GM23338 (cell line): ENCODE results near the gene EIF4E3. TPM values are rescaled to one million over a fixed set of nuclear protein-coding genes. Genes with fewer than 3 reads are reported as not detected.

Experiments
- ATAC-seq: fragments of 200-7000 bp; cut with Tn5 transposase; 3 replicates; pipeline ENCODE4 v1.9.1; 2020
- DNase-seq: peaks from one replicate; pipeline ENCODE4 v3.0.0-alpha.2; 2015; ENCODE audit warnings: low spot score
- H2AFZ ChIP-seq: fragments of 200-600 bp; sonication (generic); 2 replicates; pipeline ENCODE4 v1.8.0; 2016; ENCODE audit warnings: antibody characterized with exemption, mild to moderate bottlenecking, moderate library complexity
- H3F3A ChIP-seq: fragments of 200-600 bp; sonication (generic); replicated peaks from 2 replicates; pipeline ENCODE4 v1.8.0; 2017; ENCODE audit warnings: antibody characterized with exemption, mixed run types, low read depth
- H3K27ac ChIP-seq: fragments of 200-600 bp; sonication (generic); 2 replicates; pipeline ENCODE4 v1.6.1; 2016; ENCODE audit warnings: low read depth
- H3K27me3 ChIP-seq: fragments of 200-600 bp; sonication (generic); 2 replicates; pipeline ENCODE4 v1.8.0; 2016; ENCODE audit warnings: mild to moderate bottlenecking, mixed run types, moderate library complexity; ENCODE audit not compliant: insufficient read depth
- H3K36me3 ChIP-seq: fragments of 200-600 bp; sonication (generic); 2 replicates; pipeline ENCODE4 v1.8.0; 2016; ENCODE audit warnings: mild to moderate bottlenecking; ENCODE audit not compliant: insufficient read depth
- H3K4me1 ChIP-seq: fragments of 200-600 bp; sonication (generic); 2 replicates; pipeline ENCODE4 v1.8.0; 2016; ENCODE audit warnings: mild to moderate bottlenecking, moderate library complexity; ENCODE audit not compliant: insufficient read depth
- H3K4me2 ChIP-seq: fragments of 200-600 bp; sonication (generic); 2 replicates; pipeline ENCODE4 v1.7.1; 2017; ENCODE audit warnings: mixed run types
- H3K4me3 ChIP-seq: fragments of 200-600 bp; sonication (generic); 2 replicates; pipeline ENCODE4 v1.6.1; 2016; ENCODE audit warnings: mixed run types
- H3K79me2 ChIP-seq: fragments of 200-600 bp; sonication (generic); replicated peaks from 2 replicates; pipeline ENCODE4 v1.8.0; 2017; ENCODE audit warnings: mild to moderate bottlenecking; ENCODE audit not compliant: insufficient read depth
- H3K9me2 ChIP-seq: fragments of 200-600 bp; sonication (generic); 2 replicates; pipeline ENCODE4 v1.8.0; 2017; ENCODE audit not compliant: insufficient read depth
- H4K20me1 ChIP-seq: fragments of 200-600 bp; sonication (generic); replicated peaks from 2 replicates; pipeline ENCODE4 v1.8.0; 2017; ENCODE audit warnings: mild to moderate bottlenecking; ENCODE audit not compliant: insufficient read depth
- H3K27ac Mint-ChIP-seq: 2 replicates; pipeline ENCODE4 v1.8.0; 2020; ENCODE audit warnings: inconsistent platforms, mild to moderate bottlenecking, moderate library complexity, mixed read lengths
- H3K27me3 Mint-ChIP-seq: 3 replicates; pipeline ENCODE4 v1.8.0; 2022; ENCODE audit warnings: low read depth, mild to moderate bottlenecking, moderate library complexity, mixed read lengths, inconsistent platforms; ENCODE audit not compliant: insufficient read depth, poor library complexity
- H3K36me3 Mint-ChIP-seq: 3 replicates; pipeline ENCODE4 v1.8.0; 2021; ENCODE audit warnings: low read depth, mild to moderate bottlenecking, inconsistent platforms, moderate library complexity, mixed read lengths
- H3K4me1 Mint-ChIP-seq: 3 replicates; pipeline ENCODE4 v1.8.0; 2020; ENCODE audit warnings: mild to moderate bottlenecking, inconsistent platforms, mixed read lengths
- H3K4me3 Mint-ChIP-seq: 3 replicates; pipeline ENCODE4 v1.8.0; 2021; ENCODE audit warnings: moderate library complexity, mild to moderate bottlenecking, inconsistent platforms, mixed read lengths
- H3K9me3 Mint-ChIP-seq: 3 replicates; pipeline ENCODE4 v1.8.0; 2020; ENCODE audit warnings: moderate library complexity, mild to moderate bottlenecking, inconsistent platforms, mixed read lengths
- CREB1 ChIP-seq: fragments of 250-450 bp; sonication (Bioruptor Pico); IDR thresholded peaks from 2 replicates; pipeline ENCODE4 v1.5.0; 2020; ENCODE audit warnings: low read depth, mild to moderate bottlenecking, moderate library complexity
- EZH2 ChIP-seq: fragments of 200-600 bp; sonication (generic); IDR thresholded peaks from one replicate; pipeline ENCODE4 v1.8.0; 2017; ENCODE audit warnings: antibody characterized with exemption, mild to moderate bottlenecking, low read depth; ENCODE audit not compliant: unreplicated experiment
- EZH2phosphoT487 ChIP-seq: fragments of 200-600 bp; sonication (generic); IDR thresholded peaks from one replicate; pipeline ENCODE4 v1.8.1; 2018; ENCODE audit warnings: antibody characterized with exemption; ENCODE audit not compliant: unreplicated experiment
- JUNB ChIP-seq: IDR thresholded peaks from one replicate; pipeline ENCODE4 v1.6.1; 2016; ENCODE audit warnings: antibody characterized with exemption; ENCODE audit not compliant: unreplicated experiment
- NANOG ChIP-seq: IDR thresholded peaks from 2 replicates; pipeline ENCODE4 v1.6.1; 2016; ENCODE audit warnings: antibody characterized with exemption, borderline replicate concordance
- POLR2AphosphoS5 ChIP-seq: IDR thresholded peaks from 2 replicates; pipeline ENCODE4 v1.6.1; 2016; ENCODE audit warnings: antibody characterized with exemption, low read depth
- STAT1 ChIP-seq: IDR thresholded peaks from one replicate; pipeline ENCODE4 v1.6.1; 2016; ENCODE audit warnings: antibody characterized with exemption; ENCODE audit not compliant: unreplicated experiment
- ZNF114 ChIP-seq: fragments of 250-450 bp; sonication (Bioruptor Pico); IDR thresholded peaks from 2 replicates; pipeline ENCODE4 v1.5.0; 2020; ENCODE audit warnings: mild to moderate bottlenecking, moderate library complexity
- ZNF331 ChIP-seq: fragments of 250-450 bp; sonication (Bioruptor Pico); IDR thresholded peaks from 2 replicates; pipeline ENCODE4 v1.5.0; 2020; ENCODE audit warnings: low read depth, mild to moderate bottlenecking, moderate library complexity
- polyA plus RNA-seq: library from polyadenylated mRNA; unstranded; fragments of >200 nt; fragmentation: Nextera tagmentation; extraction: Ambion mirVana; gene quantifications from 2 replicates; pipeline ENCODE4 v1.2.1, GENCODE V29; 2016
- total RNA-seq: library from RNA; depleted of rRNA; stranded (reverse); fragments of >200 nt; shearing (Covaris generic); gene quantifications from 2 replicates; pipeline ENCODE4 v1.2.3, GENCODE V29; 2014
- TF ChIP-seq, protein P1 (sequence below), 2 experiments: fragments of 200-600 bp in 1 of 2; sonication (generic) in 1 of 2; conservative IDR thresholded peaks; 2 replicates each; pipeline versions ENCODE4 v1.5.1 to v1.6.1; 2016 to 2017; ENCODE audit warnings: antibody characterized with exemption in 2 of 2, low read depth in 2 of 2, mild to moderate bottlenecking in 2 of 2, moderate library complexity in 1 of 2
- TF ChIP-seq, protein P2 (sequence below): IDR thresholded peaks from 2 replicates; pipeline ENCODE4 v1.6.1; 2016; ENCODE audit warnings: antibody characterized with exemption
- TF ChIP-seq, protein P3 (sequence below): IDR thresholded peaks from one replicate; pipeline ENCODE4 v1.6.1; 2018; ENCODE audit warnings: antibody characterized with exemption; ENCODE audit not compliant: unreplicated experiment
- TF ChIP-seq, protein P4 (sequence below): fragments of 250-450 bp; sonication (Bioruptor Pico); IDR thresholded peaks from 2 replicates; pipeline ENCODE4 v1.5.0; 2020; ENCODE audit warnings: mild to moderate bottlenecking, moderate library complexity

The EIF4E3 gene
- total and polyA plus RNA-seq, 2 experiments from 2014 or later = 6.0 to 9.7 TPM

DNA sequence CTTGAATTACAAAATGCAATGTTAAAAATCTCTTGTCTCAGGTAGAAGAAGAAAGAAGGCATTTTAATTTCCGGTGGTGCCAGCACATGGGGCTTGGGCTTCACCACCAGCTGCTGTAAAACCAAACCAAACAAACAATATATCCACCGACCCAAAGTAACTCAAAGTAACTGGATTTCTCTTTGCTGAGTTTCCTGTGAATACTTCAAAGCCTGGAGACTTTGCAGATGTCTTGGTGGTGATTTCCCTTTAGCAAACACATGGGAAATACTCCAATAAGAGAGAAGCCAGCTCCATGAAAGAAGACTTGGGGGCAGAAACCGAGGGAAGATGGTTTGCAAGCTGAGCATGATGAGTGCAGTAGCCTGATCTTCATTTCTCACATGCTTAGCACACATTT is 62.6 kb downstream of the EIF4E3 start:
- TF ChIP-seq NANOG (no peak), EZH2 (no peak), ZNF331 (CRISPR knock-in tag) (no peak), POLR2AphosphoS5 (no peak), JUNB (no peak), STAT1 (no peak), CREB1 (no peak), ZNF114 (no peak), EZH2phosphoT487 (no peak)
- TF ChIP-seq, protein P1, sequence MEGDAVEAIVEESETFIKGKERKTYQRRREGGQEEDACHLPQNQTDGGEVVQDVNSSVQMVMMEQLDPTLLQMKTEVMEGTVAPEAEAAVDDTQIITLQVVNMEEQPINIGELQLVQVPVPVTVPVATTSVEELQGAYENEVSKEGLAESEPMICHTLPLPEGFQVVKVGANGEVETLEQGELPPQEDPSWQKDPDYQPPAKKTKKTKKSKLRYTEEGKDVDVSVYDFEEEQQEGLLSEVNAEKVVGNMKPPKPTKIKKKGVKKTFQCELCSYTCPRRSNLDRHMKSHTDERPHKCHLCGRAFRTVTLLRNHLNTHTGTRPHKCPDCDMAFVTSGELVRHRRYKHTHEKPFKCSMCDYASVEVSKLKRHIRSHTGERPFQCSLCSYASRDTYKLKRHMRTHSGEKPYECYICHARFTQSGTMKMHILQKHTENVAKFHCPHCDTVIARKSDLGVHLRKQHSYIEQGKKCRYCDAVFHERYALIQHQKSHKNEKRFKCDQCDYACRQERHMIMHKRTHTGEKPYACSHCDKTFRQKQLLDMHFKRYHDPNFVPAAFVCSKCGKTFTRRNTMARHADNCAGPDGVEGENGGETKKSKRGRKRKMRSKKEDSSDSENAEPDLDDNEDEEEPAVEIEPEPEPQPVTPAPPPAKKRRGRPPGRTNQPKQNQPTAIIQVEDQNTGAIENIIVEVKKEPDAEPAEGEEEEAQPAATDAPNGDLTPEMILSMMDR (conservative IDR thresholded peaks at IDR 0.05; ENCODE audit: low read depth in 2 of 2) = no peak
- TF ChIP-seq, protein P2, sequence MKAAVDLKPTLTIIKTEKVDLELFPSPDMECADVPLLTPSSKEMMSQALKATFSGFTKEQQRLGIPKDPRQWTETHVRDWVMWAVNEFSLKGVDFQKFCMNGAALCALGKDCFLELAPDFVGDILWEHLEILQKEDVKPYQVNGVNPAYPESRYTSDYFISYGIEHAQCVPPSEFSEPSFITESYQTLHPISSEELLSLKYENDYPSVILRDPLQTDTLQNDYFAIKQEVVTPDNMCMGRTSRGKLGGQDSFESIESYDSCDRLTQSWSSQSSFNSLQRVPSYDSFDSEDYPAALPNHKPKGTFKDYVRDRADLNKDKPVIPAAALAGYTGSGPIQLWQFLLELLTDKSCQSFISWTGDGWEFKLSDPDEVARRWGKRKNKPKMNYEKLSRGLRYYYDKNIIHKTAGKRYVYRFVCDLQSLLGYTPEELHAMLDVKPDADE = no peak
- TF ChIP-seq, protein P3, sequence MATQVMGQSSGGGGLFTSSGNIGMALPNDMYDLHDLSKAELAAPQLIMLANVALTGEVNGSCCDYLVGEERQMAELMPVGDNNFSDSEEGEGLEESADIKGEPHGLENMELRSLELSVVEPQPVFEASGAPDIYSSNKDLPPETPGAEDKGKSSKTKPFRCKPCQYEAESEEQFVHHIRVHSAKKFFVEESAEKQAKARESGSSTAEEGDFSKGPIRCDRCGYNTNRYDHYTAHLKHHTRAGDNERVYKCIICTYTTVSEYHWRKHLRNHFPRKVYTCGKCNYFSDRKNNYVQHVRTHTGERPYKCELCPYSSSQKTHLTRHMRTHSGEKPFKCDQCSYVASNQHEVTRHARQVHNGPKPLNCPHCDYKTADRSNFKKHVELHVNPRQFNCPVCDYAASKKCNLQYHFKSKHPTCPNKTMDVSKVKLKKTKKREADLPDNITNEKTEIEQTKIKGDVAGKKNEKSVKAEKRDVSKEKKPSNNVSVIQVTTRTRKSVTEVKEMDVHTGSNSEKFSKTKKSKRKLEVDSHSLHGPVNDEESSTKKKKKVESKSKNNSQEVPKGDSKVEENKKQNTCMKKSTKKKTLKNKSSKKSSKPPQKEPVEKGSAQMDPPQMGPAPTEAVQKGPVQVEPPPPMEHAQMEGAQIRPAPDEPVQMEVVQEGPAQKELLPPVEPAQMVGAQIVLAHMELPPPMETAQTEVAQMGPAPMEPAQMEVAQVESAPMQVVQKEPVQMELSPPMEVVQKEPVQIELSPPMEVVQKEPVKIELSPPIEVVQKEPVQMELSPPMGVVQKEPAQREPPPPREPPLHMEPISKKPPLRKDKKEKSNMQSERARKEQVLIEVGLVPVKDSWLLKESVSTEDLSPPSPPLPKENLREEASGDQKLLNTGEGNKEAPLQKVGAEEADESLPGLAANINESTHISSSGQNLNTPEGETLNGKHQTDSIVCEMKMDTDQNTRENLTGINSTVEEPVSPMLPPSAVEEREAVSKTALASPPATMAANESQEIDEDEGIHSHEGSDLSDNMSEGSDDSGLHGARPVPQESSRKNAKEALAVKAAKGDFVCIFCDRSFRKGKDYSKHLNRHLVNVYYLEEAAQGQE = no peak
- TF ChIP-seq, protein P4, sequence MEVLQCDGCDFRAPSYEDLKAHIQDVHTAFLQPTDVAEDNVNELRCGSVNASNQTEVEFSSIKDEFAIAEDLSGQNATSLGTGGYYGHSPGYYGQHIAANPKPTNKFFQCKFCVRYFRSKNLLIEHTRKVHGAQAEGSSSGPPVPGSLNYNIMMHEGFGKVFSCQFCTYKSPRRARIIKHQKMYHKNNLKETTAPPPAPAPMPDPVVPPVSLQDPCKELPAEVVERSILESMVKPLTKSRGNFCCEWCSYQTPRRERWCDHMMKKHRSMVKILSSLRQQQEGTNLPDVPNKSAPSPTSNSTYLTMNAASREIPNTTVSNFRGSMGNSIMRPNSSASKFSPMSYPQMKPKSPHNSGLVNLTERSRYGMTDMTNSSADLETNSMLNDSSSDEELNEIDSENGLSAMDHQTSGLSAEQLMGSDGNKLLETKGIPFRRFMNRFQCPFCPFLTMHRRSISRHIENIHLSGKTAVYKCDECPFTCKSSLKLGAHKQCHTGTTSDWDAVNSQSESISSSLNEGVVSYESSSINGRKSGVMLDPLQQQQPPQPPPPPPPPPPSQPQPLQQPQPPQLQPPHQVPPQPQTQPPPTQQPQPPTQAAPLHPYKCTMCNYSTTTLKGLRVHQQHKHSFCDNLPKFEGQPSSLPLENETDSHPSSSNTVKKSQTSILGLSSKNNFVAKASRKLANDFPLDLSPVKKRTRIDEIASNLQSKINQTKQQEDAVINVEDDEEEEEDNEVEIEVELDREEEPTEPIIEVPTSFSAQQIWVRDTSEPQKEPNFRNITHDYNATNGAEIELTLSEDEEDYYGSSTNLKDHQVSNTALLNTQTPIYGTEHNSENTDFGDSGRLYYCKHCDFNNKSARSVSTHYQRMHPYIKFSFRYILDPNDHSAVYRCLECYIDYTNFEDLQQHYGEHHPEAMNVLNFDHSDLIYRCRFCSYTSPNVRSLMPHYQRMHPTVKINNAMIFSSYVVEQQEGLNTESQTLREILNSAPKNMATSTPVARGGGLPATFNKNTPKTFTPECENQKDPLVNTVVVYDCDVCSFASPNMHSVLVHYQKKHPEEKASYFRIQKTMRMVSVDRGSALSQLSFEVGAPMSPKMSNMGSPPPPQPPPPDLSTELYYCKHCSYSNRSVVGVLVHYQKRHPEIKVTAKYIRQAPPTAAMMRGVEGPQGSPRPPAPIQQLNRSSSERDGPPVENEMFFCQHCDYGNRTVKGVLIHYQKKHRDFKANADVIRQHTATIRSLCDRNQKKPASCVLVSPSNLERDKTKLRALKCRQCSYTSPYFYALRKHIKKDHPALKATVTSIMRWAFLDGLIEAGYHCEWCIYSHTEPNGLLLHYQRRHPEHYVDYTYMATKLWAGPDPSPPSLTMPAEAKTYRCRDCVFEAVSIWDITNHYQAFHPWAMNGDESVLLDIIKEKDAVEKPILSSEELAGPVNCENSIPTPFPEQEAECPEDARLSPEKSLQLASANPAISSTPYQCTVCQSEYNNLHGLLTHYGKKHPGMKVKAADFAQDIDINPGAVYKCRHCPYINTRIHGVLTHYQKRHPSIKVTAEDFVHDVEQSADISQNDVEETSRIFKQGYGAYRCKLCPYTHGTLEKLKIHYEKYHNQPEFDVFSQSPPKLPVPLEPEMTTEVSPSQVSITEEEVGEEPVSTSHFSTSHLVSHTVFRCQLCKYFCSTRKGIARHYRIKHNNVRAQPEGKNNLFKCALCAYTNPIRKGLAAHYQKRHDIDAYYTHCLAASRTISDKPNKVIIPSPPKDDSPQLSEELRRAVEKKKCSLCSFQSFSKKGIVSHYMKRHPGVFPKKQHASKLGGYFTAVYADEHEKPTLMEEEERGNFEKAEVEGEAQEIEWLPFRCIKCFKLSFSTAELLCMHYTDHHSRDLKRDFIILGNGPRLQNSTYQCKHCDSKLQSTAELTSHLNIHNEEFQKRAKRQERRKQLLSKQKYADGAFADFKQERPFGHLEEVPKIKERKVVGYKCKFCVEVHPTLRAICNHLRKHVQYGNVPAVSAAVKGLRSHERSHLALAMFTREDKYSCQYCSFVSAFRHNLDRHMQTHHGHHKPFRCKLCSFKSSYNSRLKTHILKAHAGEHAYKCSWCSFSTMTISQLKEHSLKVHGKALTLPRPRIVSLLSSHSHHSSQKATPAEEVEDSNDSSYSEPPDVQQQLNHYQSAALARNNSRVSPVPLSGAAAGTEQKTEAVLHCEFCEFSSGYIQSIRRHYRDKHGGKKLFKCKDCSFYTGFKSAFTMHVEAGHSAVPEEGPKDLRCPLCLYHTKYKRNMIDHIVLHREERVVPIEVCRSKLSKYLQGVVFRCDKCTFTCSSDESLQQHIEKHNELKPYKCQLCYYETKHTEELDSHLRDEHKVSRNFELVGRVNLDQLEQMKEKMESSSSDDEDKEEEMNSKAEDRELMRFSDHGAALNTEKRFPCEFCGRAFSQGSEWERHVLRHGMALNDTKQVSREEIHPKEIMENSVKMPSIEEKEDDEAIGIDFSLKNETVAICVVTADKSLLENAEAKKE (CRISPR knock-in tag) = no peak
- Histone ChIP-seq H3K36me3 (no peaks in the 10 kb centered on the region), H3K4me2 (no peak overlapping the region), H3K27ac (no peak overlapping the region), H3K4me3 (no peak overlapping the region), H3F3A (no peaks in the 10 kb centered on the region), H3K27me3 (no peaks in the 10 kb centered on the region), H2AFZ (no peak overlapping the region), H4K20me1 (no peaks in the 10 kb centered on the region), H3K79me2 (no peaks in the 10 kb centered on the region), H3K4me1 (no peaks in the 10 kb centered on the region), H3K9me2 (0 out of 2 replicates have a peak, but pooled peaks cover 3% of the 10 kb centered on the region)
- no peak for ATAC-seq
- no peak overlapping the region for H3K4me3 Mint-ChIP-seq
- 0 out of 3 replicates have a peak, but pooled peaks cover 3% of the 10 kb centered on the region for H3K36me3 Mint-ChIP-seq
- peaks cover 4% of the 10 kb centered on the region for H3K27me3 Mint-ChIP-seq
- H3K4me1 Mint-ChIP-seq = peaks cover 4% of the 10 kb centered on the region; the same call in 1 of the 3 replicates
- peaks cover 6% of the 10 kb centered on the region for H3K9me3 Mint-ChIP-seq
- H3K27ac Mint-ChIP-seq = no peak overlapping the region
- DNase-seq = no peak
